Measurements from ENCODE around the gene PHACTR1. TPM values are rescaled to one million over a fixed set of nuclear protein-coding genes. Genes with fewer than 3 reads are reported as not detected.
"Not testable (repeated sequence)": the region's sequence is repeated elsewhere in the genome, so short reads cannot be mapped to it uniquely, and the experiment has no call there.

The PHACTR1 gene
- total RNA-seq, 1 donor from 2014 or later, result 2.2 TPM

GRCh38 chr6:13125841-13126240 lies 409.3 kb downstream of the PHACTR1 start:
- Histone ChIP-seq H3K4me3 (ENCODE audit: low read depth, low read length) (no peak overlapping the region), H3K36me3 (ENCODE audit: control insufficient read depth, insufficient read depth, low read length) (no peaks in the 10 kb centered on the region), H3K27me3 (ENCODE audit: control insufficient read depth, insufficient read depth, low read length) (no peaks in the 10 kb centered on the region)
- no peak for DNase-seq (ENCODE audit: low read depth)
- TF ChIP-seq CTCF (IDR thresholded peaks at IDR 0.05; ENCODE audit: insufficient read depth, low read length, poor library complexity, severe bottlenecking), result no peak

GRCh38 chr6:13131935-13132661 lies 415.5 kb downstream of the PHACTR1 start:
- Histone ChIP-seq H3K27me3 (ENCODE audit: control insufficient read depth, insufficient read depth, low read length) (no peaks in the 10 kb centered on the region), H3K36me3 (ENCODE audit: control insufficient read depth, insufficient read depth, low read length) (no peaks in the 10 kb centered on the region), H3K4me3 (ENCODE audit: low read depth, low read length) (no peak overlapping the region)
- no peak for DNase-seq (ENCODE audit: low read depth)
- TF ChIP-seq CTCF (IDR thresholded peaks at IDR 0.05; ENCODE audit: insufficient read depth, low read length, poor library complexity, severe bottlenecking), result no peak

- not testable (repeated sequence) for DNase-seq (ENCODE audit: low read depth); H3K36me3 ChIP-seq (ENCODE audit: control insufficient read depth, insufficient read depth, low read length); H3K27me3 ChIP-seq (ENCODE audit: control insufficient read depth, insufficient read depth, low read length); H3K4me3 ChIP-seq (ENCODE audit: low read depth, low read length)
Measured at GRCh38 chr6:13133894-13134293, 417.3 kb downstream of the PHACTR1 start.

- no peak for TF ChIP-seq CTCF (IDR thresholded peaks at IDR 0.05; ENCODE audit: insufficient read depth, low read length, poor library complexity, severe bottlenecking)
- Histone ChIP-seq H3K36me3 (ENCODE audit: control insufficient read depth, insufficient read depth, low read length) (no peaks in the 10 kb centered on the region), H3K4me3 (ENCODE audit: low read depth, low read length) (no peak overlapping the region), H3K27me3 (ENCODE audit: control insufficient read depth, insufficient read depth, low read length) (no peaks in the 10 kb centered on the region)
- DNase-seq (ENCODE audit: low read depth), result no peak
Measured at GRCh38 chr6:13135152-13135551, 418.6 kb downstream of the PHACTR1 start.

GRCh38 chr6:13139119-13139518 lies 422.6 kb downstream of the PHACTR1 start:
- DNase-seq (ENCODE audit: low read depth), result no peak
- H3K27me3 ChIP-seq (ENCODE audit: control insufficient read depth, insufficient read depth, low read length), result no peaks in the 10 kb centered on the region
- no peaks in the 10 kb centered on the region for H3K36me3 ChIP-seq (ENCODE audit: control insufficient read depth, insufficient read depth, low read length)
- H3K4me3 ChIP-seq (ENCODE audit: low read depth, low read length), result no peak overlapping the region
- no peak for TF ChIP-seq CTCF (IDR thresholded peaks at IDR 0.05; ENCODE audit: insufficient read depth, low read length, poor library complexity, severe bottlenecking)

GRCh38 chr6:13140980-13141379 lies 424.4 kb downstream of the PHACTR1 start:
- no peak for TF ChIP-seq CTCF (IDR thresholded peaks at IDR 0.05; ENCODE audit: insufficient read depth, low read length, poor library complexity, severe bottlenecking)
- H3K4me3 ChIP-seq (ENCODE audit: low read depth, low read length), result no peak overlapping the region

More at GRCh38 chr6:13140980-13141379, 424.4 kb downstream of the PHACTR1 start:
- no peak for DNase-seq (ENCODE audit: low read depth)
- Histone ChIP-seq H3K36me3 (ENCODE audit: control insufficient read depth, insufficient read depth, low read length) (no peaks in the 10 kb centered on the region), H3K27me3 (ENCODE audit: control insufficient read depth, insufficient read depth, low read length) (no peaks in the 10 kb centered on the region)
